ENCODE results near the gene TGM5.
"Not testable (repeated sequence)": the region's sequence is repeated elsewhere in the genome, so short reads cannot be mapped to it uniquely, and the experiment has no call there.

Gene TGM5

DNA sequence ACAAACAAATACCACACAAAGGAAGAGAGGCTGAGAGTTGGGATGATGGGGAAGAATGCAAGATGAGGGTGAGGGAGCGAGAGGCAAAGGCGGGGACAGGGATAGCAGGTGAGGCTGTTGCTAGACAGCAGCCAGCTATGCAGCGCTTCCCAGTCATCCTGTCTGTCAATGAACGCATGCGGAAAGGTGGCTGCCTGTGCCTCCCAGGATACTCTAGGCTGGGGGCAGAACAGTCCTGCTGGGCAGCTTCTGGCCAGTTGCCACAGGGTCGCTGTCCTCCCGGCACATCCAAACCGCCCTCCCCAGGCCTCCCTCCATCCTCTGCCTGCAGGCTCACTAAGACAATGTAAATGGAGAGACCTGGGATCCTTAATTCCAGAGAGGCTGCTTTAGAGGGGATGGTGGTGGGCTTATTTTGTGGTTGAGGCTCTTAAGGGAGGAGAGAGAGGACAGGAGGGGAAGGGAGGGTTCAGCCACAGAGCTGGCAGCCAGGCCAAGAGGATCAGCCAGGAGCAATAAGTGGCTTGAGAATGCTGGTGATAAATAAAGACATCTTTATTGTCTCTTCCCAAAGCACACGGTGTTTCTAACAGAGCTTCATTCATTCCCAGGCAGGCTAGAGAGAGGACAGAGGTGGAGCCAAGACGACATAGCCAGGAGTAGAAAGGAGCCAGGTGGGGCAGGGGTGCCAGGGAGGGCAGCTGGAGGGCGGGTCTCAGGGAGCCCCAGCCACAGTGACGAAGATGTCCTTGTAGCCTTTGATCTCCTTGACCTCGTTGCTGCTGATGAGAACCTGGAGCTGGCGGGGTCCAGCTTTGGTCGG, 9.2 kb upstream of the TGM5 start:
- no peak for DNase-seq

DNA sequence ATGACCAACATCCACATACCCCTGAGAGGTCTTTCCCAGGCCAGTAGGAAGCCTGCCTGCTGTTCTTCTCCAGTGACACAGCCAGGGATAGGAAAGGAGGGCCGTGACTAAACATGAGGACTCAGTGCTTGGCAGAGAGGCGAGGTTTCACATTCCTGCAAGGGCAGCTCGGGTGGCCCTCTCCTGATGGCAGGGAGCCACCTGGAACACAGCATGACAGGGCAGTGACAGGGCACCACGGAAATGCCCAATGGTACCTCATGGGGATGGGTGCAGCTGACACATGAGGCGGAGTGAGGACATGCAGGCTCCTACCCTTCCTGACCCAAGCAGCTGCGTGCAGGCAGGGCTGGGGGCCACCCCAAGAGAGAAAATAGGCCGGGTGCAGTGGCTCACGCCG, 7.4 kb upstream of the TGM5 start:
- DNase-seq = peak; percentile 26

DNA sequence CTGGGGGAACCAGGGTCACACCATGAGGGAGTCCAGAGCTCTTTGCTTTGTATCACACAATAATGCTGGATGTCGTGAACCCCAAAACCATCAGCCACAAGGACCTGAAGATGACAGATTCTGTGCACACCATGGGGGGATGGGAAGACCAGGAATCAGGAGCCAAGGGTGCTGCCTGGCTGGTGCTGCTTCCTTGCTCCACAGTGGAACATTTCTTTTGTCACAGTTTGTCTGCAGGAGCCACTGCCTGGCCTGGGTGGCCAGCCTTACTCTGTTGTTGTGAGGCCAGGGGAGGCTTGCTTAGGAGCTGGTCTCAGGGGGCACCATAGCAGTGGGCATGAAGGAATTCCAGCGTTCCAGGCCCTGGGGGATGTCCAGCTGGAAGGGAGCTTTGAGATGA, 6.5 kb upstream of the TGM5 start:
- DNase-seq = no peak

DNA sequence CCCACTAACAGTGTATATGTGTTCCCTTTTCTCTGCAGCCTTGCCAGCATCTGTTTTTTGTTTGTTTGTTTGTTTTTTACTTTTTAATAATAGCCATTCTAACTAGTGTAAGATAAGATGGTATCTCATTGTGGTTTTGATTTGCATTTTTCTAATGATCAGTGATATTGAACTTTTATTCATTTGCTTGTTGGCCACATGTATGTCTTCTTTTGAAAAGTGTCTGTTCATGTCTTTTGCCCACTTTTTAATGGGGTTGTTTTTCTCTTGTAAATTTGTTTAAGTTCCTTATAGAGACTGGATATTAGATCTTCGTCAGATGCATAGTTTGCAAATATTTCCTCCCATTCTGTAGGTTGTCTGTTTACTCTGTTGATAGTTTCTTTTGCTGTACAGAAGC, 5.2 kb upstream of the TGM5 start:
- DNase-seq = not testable (repeated sequence)

DNA sequence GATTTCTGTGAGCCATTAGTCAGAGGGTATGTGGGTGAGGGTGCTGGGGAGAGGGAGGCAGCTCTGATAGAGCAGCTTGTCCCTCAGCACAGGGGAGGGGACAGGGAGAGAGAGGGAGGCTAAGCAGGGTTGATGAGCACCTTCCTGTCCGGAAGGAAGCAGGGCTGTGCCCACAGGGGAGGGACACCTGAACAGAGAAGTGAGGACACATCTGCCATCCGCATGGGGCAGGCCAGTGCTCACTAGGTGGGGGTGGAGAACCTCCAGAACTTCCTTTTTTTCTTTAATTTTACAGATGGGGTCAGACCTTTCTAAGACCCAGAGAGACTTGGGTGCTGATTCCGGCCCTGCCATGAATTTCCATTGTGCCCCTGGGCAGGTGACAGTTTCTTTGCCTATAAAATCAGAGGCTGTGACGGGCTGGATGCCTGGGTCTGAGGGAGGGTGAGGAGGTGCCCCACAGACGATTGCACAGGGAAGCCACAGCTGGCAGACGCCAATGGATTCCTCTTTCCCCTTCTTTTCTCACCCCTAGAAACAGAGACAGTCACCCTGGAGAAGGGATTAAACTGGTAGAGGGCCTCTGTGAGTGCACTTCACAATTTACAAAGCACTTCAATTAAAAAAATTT, 4.1 kb upstream of the TGM5 start:
- no peak for DNase-seq

DNA sequence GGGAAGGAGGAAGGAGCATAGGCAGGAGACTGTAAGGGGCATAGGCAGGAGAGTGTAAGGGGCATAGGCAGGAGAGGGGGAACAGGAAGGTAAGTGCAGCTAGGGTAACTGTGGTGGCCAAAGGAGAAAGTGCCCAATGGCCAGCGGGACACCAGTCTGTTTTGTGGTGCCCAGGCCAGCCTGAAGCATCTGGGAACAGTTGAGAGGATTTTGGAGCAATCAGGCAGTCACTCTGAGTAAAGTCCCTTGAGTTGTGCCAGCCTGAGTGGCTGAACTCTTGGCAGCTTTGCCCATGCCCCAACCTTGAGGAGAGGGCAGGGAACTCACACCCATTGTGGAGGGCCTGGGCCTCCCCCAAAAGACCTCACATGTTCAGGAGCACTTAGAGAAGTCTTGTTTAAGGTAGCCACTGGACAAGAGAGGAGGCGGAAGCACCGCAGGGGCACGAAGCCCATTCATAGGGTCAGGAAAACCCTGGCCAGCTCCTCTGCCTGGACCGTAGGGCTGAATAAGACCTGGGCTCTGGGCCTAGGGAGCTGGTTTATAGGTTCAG, 3.5 kb upstream of the TGM5 start:
- no peak for DNase-seq

DNA sequence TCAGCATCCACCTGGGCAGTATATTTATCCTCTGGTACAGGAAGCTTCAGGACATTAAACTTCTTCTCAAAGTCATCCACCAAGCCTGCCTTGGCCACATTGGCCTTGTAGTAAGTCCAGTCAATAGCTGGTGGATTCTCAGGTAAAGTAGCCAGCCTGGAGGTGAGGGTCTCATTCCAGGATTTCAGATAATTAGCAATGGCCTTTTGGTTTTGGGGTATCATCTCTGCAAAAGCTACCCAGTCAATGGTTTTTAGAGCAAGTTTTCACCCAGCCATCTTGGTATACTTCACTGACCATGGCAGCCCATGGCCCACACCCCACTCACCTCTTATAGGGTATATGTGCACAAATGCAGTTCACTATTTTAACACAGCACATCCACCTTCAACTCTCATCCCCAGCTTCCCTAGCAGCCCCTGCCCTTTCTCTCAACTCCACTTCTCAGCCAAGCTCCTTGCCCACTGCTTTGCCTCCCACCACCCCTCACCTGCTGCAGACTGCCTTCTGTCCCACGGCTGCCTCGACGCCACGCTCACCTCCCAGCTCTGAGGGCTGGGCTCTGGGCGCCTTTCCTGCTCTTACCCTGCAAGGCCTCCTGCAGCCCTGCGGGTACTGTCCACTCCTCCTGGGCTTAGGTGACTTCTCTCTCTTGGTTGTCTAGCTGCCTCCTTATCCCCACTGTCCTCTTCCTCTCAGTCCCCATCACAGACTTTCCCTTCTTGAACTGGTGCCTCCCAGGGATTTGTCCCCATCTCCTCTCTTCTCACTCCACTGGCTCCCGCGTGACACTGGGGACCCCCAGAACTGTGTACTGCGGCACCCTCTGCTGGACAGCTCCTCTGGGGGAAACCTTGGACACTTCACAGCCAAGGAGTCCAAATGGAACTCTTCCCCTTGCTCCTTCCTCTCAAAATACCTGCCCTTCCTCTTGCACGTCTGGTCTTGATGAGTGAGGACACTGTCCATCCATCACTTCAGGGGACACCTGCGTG, 1.7 kb upstream of the TGM5 start:
- DNase-seq = peak; percentile 37

DNA sequence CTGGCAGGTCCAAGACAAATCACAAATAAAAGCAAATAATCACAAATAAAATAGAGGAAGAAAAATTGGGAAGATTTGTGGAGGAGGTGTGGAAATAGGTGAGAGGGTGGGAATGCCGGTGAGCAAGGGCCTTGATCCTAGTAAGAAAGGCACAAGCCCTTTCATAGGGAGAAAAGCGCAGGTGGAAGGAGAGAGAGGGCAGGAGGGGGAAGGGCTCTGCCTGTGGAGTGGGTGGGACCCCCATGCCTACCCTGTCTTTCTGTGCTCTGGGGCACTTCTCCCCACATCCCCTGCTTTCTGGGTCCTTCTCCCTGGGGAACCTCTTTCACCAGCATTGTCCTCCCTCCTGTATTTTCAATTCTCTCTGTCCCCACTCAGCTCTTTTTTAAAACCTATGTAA, 711 bp upstream of the TGM5 start:
- no peak for DNase-seq

DNA sequence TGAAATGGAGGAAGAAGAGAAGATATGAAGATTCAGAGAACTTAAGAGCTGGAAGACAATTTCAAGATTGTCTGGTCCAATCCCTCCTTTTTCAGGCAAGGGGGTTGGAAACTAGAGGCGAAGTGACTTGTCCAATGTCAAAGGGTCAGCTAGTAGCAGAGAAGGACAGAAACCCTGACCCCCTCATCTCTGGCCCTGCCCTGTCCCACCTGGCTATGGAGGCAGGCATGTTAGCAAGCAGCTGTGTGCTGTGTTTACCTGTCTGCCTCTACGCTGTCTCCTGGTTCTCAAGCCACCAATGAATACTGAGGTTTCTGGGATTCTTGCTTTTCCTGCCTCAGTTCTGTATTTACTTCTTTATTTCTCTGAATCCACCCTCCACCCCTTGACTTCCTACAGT, 342 bp downstream of the TGM5 start:
- no peak for DNase-seq

DNA sequence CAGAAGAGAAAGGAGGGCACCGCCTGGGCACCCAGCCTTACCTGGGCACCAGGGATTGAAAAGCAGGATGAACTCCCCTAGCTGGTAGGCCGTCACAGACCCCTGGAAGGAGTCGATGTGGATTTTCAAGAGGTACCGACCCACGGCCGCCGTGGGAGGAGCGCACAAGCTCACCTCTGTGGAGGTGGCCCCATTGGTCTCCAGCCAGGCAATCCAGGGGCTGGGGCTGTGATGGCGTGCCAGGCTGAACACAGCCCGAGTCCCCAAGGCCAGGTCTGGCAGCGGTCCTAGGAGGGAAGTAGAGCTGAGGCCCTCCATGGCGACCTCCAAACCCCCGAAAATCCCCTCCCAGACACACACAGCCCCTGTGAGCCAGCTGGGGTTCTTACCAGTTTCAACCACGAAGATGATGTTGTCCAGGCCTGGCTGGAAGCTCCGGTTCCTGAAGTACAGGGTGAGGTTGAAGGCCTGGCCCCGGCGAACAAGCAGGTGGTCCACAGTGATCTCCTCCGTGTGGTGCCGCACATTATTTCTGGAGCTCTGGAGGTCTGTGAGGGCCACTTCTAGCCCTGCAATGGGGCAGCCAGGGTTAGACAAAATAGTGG, 6.6 kb downstream of the TGM5 start:
- no peak for DNase-seq

DNA sequence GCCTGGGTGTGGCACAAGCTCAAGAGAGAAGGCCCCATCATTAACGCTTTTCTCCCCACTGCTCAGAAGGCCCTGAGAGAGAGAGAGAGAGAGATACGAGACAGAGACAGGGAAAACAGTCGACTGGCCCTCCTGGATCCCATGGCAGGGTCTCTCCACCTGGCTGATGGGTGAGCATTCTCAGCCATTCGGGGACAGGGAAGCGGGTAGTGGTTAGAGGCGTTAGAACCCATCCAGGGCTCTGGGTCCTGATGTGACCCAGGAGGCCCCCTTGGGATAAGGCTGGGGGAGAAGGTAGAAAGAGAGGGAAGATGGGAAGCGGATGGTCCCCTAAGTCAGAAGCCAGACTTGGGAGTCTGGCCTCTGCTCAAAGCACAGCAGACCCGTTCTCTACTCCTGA, 7.9 kb downstream of the TGM5 start:
- no peak for DNase-seq

DNA sequence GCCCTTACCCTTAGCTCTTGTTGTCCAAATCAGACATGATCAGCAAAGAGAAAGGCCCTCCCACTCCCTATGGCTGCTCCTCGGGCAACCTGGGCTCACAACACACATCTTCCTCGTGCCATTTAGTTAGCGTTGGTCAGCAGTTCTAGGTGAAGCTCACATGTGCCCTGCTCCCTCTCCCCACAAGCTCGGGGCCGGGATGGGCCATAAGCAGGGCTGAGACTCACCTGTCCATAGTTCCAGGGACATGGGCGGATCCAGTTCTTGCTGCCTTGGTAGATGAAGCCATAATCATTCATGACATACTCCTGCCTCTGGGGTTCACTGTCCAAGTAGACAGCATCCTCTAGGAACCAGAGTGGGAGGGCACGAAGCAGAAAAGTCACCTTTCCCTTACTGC, 10.4 kb downstream of the TGM5 start:
- no peak for DNase-seq

DNA sequence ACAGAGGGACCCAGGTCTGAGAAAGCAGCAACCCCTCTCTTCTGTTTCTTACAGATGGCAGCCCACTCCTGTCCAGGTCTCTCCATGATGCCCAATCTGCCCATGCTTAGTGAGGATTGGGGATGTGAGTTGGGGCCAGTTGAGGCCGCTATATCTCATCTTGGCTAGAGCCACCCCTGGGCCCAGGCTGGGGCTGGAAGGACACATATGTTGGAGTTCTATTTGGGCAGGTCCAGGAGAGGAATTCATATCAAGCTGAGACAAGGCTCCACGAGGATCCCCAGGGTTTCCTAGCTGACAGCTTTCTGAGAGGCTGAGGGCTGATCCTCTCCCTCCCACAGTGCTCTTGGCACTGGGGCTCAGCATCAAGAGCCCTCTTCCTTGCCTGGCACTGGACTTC, 11.4 kb downstream of the TGM5 start:
- no peak for DNase-seq

DNA sequence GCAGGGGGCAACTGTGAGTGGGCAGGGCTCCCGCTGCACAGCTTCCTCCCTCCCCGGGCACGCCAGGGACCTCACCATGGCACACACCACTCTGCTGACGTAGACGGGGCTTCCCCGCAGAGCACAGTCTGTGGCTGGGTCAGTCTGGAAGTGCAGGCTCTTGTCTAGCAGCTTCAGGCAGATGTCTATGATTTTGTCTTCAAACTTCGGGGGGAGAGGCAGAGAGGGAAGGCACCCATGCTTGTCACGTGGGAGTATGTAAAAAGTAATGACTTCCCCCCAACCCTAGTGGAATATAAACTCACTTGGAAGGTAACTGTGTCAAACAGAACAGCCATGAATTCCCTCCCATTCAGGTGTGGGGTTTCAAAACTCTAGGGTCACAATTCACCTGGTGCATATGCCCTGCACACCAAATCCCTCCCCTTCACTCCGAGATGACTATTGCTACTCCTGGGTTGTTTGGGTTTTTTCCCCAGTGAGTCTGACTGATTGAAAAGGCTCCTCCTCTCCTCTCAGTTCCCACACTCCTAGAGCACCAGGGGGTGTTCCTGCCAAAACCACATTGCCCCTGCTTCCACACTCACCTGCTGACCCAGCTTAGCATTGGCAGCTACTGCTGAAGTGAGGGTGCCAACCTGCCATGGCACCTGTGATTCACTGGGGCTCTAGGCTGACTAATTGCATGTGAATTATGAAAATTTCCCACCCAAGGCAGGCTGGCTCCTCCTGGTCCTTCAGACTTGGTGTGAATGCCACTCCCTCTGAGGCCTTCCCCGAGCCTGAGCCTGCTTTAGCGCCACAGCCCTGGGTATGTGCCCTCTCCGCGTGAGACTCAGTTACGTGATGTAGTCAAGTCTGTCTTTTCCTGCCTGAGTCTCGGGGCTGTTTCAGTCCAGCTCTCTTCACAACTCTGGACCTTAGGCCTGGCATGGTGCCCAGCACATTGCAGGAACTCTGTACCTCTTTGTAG, 13.0 kb downstream of the TGM5 start:
- DNase-seq = peak; percentile 52

DNA sequence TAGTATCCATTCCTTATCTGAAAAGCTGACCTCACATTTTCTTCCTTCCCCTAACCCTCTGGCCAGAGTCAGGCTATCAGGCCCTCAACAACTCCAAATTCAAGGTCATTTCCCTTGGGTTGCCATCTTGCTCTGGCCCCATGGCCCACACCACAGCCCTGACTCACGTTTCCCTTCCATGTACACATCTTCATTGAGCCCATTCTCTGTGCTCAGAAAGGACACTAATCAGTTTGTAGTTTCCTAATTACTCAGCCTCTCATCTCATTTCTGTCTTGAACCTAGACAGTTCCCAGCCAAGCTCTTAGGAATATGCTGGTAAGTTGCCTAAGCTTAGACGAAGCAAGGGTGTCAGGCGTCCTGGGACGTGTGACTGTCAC, 14.9 kb downstream of the TGM5 start:
- no peak for DNase-seq

DNA sequence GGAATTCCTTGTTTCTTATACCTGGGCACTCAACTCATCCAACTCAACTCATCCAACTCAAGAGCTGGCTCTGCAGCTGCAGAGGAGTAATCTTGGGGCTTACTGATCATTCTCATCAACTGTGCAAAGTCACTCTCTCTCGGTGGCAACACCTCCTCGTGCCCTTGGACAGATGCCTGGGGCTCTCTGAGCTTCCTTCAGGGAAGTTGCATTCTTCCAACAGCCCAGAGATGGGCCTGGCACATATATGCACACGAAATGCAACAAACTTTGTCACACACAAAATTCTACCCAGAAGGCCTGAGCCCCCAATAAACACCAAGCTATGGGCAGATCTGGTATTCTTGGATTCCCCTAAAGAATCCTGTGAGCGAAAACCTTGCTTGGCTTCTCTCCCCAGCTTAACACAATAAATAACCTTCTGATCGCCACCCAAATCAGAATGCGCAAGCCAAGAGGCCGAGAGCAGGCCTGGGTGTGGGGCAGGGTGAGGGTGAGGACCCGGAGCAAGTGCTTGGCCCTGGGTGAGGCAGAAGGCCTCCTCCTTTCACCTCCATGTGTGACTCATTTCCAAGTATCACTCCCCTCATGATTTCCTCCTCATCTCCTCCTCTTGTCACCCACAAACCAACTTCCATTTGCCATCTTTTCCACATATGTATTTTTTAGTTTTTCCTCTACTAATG, 15.4 kb downstream of the TGM5 start:
- no peak for DNase-seq

DNA sequence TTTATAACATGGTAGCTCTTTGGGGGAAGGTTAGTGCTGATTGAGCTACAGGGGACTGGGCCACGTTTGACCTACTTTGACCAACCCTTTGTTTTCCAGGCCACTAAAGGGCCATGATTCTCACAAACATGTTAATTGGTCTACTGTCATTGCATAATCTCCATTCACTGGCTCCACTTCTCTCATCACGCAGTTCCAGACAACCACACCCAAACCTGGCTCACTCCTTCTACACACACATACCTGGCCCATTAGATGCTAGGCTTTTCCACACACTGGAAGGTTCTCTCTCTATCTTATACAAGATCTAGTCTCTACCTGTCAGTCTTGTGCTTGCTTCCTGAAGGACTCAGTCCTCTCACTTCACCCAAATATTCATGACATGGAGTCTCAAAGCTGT, 15.9 kb downstream of the TGM5 start:
- no peak for DNase-seq

DNA sequence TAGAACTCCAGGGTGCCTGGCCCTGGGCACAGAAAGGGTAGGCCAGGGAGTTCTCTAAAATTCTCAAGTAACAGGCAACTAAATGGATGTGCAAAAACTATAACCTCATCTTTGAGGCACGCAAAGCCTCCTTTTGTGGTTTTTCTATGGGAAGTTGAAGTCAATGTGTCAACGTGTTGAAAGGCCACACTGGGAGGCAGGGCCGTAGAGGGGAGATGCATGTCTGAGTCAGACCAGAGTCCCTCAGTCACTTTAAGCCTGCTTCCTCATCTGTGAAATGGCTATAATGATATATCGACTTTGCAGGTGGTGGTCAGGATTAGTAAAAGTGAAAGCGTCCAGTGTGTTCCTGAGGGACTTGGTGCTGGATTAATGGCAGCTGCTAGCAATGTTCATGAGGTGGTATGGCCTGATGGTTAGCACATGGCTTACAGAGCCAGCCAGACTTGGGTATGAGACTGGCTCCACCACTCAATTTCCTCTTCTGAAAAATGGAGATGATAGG, 17.0 kb downstream of the TGM5 start:
- peak; percentile 98 for DNase-seq

DNA sequence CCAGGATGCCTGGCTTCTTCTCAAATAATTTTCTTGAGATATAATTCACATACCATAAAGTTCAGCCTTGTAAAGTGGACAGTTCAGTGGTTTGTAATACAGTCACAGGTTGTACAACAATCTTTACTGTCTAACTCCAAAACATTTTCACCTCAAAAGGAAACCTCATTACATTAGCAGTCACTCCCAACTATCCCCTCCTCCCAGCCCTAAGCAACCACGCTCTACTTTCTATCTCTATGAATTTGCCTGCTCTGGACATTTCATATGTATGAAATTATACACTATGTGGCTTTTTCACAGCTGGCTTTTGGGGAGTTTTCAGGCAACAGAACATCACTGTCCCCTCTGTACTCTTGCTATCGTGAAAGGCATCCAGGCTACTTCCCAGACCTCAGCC, 17.5 kb downstream of the TGM5 start:
- no peak for DNase-seq

DNA sequence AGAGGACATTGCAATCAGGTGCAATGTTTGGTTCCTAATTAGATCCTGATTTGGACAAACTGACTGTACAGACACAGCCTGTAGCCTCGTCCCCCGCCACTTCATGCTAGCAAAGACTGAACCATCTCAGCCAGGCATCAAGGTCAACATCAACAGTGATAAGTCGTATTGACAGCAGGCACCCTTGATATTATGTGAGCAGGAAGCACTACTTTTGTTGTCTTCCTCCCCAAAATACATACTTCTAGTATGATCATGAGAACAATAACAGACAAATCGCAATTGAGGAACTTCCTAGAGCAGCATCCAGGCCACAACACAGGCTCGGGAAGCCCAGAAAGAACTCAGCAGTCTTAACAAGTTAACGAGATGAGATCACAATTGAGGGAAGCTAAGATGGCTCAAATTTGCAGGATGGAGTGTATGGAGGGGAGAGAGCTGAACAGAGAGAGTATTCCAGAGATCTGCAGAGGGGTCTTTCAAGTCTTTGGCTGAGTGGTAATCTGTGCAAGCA, 20.4 kb downstream of the TGM5 start:
- no peak for DNase-seq
